ENCODE measurements around the gene LRRFIP1. TPM values are rescaled to one million over a fixed set of nuclear protein-coding genes. Genes with fewer than 3 reads are reported as not detected.

Gene LRRFIP1, protein sequence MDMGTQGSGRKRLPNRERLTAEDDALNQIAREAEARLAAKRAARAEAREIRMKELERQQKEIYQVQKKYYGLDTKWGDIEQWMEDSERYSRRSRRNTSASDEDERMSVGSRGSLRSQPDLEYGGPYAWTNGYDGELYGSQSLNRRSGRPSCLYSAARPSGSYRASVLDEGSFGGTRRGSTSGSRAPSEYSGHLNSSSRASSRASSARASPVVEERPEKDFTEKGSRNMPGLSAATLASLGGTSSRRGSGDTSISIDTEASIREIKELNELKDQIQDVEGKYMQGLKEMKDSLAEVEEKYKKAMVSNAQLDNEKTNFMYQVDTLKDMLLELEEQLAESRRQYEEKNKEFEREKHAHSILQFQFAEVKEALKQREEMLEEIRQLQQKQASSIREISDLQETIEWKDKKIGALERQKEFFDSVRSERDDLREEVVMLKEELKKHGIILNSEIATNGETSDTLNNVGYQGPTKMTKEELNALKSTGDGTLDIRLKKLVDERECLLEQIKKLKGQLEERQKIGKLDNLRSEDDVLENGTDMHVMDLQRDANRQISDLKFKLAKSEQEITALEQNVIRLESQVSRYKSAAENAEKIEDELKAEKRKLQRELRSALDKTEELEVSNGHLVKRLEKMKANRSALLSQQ
- total RNA-seq (100 to 1,000 TPM; 123 to 160 TPM), polyA plus RNA-seq (ENCODE audit: insufficient read length in 6 of 6) (100 to 1,000 TPM; 104 to 131 (median 119) TPM)
- long read RNA-seq, donor 1, transcript LRRFIP1-202 (8 exons, 3,709 nt) = major isoform, 16 of 109 reads
- long read RNA-seq, donor 1, partial matches to known transcripts = 80 of 109 reads
- long read RNA-seq, donor 1, other reads (novel, unspliced or antisense) = 12 of 109 reads
- long read RNA-seq, donor 2, partial matches to known transcripts = 21 of 26 reads
- long read RNA-seq, donor 2, other reads (novel, unspliced or antisense) = 0 of 26 reads
- long read RNA-seq, donor 3, transcript LRRFIP1-202 (8 exons, 3,709 nt) = major isoform, 5 of 5 reads
- long read RNA-seq, donor 3, partial matches to known transcripts = 0 of 5 reads
- long read RNA-seq, donor 3, other reads (novel, unspliced or antisense) = 0 of 5 reads
- long read RNA-seq, donor 4, transcript LRRFIP1-202 (8 exons, 3,709 nt) = major isoform, 32 of 154 reads
- long read RNA-seq, donor 4, partial matches to known transcripts = 77 of 154 reads
- long read RNA-seq, donor 4, other reads (novel, unspliced or antisense) = 45 of 154 reads
- long read RNA-seq, donor 5, transcript LRRFIP1-202 (8 exons, 3,709 nt) = major isoform, 12 of 49 reads
- long read RNA-seq, donor 5, partial matches to known transcripts = 29 of 49 reads
- long read RNA-seq, donor 5, other reads (novel, unspliced or antisense) = 6 of 49 reads
- long read RNA-seq, donor 6, transcript LRRFIP1-202 (8 exons, 3,709 nt) = major isoform, 7 of 9 reads
- long read RNA-seq, donor 6, partial matches to known transcripts = 0 of 9 reads
- long read RNA-seq, donor 6, other reads (novel, unspliced or antisense) = 0 of 9 reads
- long read RNA-seq, donor 7, transcript LRRFIP1-202 (8 exons, 3,709 nt) = major isoform, 6 of 6 reads
- long read RNA-seq, donor 7, partial matches to known transcripts = 0 of 6 reads
- long read RNA-seq, donor 7, other reads (novel, unspliced or antisense) = 0 of 6 reads
- long read RNA-seq, donor 8, transcript LRRFIP1-202 (8 exons, 3,709 nt) = major isoform, 10 of 22 reads
- long read RNA-seq, donor 8, partial matches to known transcripts = 0 of 22 reads
- long read RNA-seq, donor 8, other reads (novel, unspliced or antisense) = 11 of 22 reads
- long read RNA-seq, donor 9 = 0 reads
- long read RNA-seq, donor 10, full-length matches to known transcripts = 70 of 231 reads
- long read RNA-seq, donor 10, partial matches to known transcripts = 97 of 231 reads
- long read RNA-seq, donor 10, other reads (novel, unspliced or antisense) = 64 of 231 reads
- long read RNA-seq, donor 11, partial matches to known transcripts = 0 of 1 reads
- long read RNA-seq, donor 11, other reads (novel, unspliced or antisense) = 0 of 1 reads
- long read RNA-seq, donor 12, transcript LRRFIP1-202 (8 exons, 3,709 nt) = major isoform, 6 of 38 reads
- long read RNA-seq, donor 12, partial matches to known transcripts = 27 of 38 reads
- long read RNA-seq, donor 12, other reads (novel, unspliced or antisense) = 5 of 38 reads

DNA sequence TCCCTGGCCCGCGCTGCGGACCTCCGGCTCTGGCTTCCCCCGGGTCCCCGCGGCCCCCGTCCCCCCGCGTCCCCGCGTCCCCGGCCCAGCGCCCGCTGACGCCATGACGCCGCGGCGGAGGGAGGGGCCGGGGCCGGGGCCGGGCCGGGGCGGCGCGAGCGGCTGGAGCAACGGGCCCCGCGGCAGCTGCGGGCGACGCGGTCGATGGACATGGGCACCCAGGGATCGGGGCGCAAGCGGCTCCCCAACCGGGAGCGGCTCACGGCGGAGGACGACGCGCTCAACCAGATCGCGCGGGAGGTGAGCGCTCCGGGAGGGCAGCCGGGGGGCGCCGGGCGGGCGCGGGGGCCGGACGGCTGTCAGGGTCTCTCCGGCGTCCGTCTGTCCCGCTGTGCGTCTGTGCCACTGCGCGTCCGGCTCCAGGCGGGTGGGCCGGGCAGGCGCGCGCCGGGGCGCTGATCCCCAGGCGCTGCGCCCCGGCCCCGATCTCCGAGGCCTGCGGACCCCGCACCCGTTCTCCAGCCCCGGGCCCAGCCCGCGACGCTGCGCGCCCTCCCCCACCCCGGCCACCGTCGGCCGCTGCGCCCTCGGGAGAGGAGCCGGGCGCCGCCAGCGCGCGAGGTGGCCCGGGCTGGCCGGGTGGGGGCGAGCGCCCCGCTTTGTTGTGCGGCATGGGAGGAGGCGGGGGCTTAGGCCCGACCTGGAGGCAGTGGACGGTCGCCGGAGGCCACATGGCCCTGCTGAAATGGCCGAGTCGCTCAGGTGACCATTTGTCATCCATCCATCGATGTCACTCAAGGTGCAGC lies at the start of gene LRRFIP1:
Gene LRRFIP1, plus strand, starts transcription at position 147 of the 806 bp plus-strand sequence. Its CDS starts 58 bp downstream, at position 205.
- intact Hi-C loops (cut with DNase I) = no loop called here
- Histone ChIP-seq H3K4me3 (peak within 1 kb of the TSS; percentile 62 to 73), H3K27ac (peak within 1 kb of the TSS; percentile 13 to 81), H3K9me3 (no peaks in the 10 kb centered on the region), H3K27me3 (peaks cover 0 to 38% of the 10 kb centered on the region in 2 donors), H3K36me3 (peaks cover 0 to 4% of the 10 kb centered on the region in 2 donors), H3K4me1 (peaks cover 10 to 43% of the 10 kb centered on the region in 2 donors)
- TF ChIP-seq, protein P1, sequence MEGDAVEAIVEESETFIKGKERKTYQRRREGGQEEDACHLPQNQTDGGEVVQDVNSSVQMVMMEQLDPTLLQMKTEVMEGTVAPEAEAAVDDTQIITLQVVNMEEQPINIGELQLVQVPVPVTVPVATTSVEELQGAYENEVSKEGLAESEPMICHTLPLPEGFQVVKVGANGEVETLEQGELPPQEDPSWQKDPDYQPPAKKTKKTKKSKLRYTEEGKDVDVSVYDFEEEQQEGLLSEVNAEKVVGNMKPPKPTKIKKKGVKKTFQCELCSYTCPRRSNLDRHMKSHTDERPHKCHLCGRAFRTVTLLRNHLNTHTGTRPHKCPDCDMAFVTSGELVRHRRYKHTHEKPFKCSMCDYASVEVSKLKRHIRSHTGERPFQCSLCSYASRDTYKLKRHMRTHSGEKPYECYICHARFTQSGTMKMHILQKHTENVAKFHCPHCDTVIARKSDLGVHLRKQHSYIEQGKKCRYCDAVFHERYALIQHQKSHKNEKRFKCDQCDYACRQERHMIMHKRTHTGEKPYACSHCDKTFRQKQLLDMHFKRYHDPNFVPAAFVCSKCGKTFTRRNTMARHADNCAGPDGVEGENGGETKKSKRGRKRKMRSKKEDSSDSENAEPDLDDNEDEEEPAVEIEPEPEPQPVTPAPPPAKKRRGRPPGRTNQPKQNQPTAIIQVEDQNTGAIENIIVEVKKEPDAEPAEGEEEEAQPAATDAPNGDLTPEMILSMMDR (IDR thresholded peaks at IDR 0.05) = no peak
- ATAC-seq (peak; percentile 83), DNase-seq (peak in 1 of 4 donors; percentile 90)

DNA sequence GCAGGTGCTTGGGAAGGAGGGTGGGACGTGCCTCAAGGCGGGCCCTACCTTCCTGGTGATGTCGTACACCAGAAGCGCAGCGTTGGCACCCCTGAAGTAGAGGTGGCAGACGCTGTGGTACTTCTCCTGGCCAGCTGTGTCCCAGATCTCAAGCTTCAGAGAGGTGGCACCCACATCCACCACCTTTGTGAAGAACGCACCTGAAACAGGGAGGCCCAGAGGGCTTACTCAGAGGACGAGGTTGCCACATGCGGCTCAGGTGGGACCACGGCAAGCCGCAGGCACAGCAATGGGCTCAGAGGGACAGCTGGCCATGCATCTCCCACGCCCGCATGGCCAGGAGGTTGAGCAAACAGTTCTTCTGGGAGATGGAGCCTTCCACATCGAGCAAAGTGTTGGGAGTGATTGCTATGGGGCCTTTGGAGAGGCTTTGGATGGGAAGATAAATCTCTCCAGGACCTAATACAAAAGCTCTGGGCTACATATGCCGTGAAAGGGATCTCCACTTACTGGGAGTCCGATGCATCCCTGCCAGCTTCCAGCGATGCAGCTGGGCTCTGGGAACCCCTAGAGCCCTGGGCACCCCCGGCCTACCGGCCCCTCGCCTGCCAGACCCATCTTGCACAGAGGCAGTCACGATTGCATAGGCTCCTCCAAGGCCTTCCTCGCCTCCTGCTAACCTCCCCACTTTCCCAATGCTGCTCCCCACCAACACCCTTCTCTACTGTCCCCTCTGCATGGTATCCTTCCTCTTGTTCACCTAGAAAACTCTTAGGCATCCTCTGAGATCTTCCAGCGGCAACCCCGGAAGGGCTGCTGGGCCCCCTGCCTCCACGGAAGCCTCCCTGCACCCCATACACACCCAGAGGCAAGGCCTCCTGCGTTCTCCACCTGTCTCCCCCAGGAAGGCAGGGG lies 49.2 kb upstream of the LRRFIP1 start:
- TF ChIP-seq, protein P1 (IDR thresholded peaks at IDR 0.05) = no peak
- ATAC-seq (no peak), DNase-seq (peak in 1 of 4 donors; percentile 33)
- intact Hi-C loops (cut with DNase I) = no loop called here
- Histone ChIP-seq H3K27me3 (no peaks in the 10 kb centered on the region), H3K4me1 (peaks cover 0 to 16% of the 10 kb centered on the region in 2 donors), H3K27ac (no peak overlapping the region), H3K9me3 (no peaks in the 10 kb centered on the region), H3K36me3 (no peaks in the 10 kb centered on the region), H3K4me3 (no peak overlapping the region)

DNA sequence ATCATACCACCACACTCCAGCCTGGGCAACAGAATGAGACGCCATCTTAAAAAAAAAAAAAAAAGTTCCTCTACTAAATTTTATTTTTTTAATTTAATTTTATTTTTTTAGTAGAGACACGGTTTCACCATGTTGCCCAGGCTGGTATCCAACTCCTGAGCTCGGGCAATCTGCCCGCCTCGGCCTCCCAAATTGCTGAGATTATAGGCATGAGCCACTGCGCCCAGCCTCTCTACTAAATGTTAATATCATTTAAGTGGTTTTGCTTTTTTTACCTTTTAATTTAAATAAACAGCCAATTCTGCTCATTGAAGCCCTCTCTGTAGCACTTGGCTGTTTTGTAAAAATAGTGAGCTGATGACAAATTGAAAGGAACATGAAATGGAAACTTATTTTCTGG lies 46.1 kb upstream of the LRRFIP1 start:
- intact Hi-C loops (cut with DNase I) = loop anchor here in 1 of 2 donors (10.0 kb wide), 1 partner anchor 163 kb away; no protein-coding TSS in a partner anchor
- no peaks in the 10 kb centered on the region for H3K36me3 ChIP-seq
- TF ChIP-seq, protein P1 (IDR thresholded peaks at IDR 0.05) = no peak

More for the DNA sequence above, 46.1 kb upstream of the LRRFIP1 start:
- DNase-seq (peak in 1 of 4 donors; percentile 34), ATAC-seq (no peak)
- Histone ChIP-seq H3K4me1 (peaks cover 0 to 11% of the 10 kb centered on the region in 2 donors), H3K27me3 (no peaks in the 10 kb centered on the region), H3K9me3 (no peaks in the 10 kb centered on the region), H3K4me3 (no peak overlapping the region), H3K27ac (no peak overlapping the region)
